Fibroblast of skin of left quadriceps (primary cell): ENCODE data around the gene SRSF3.
"Not testable (repeated sequence)": the region's sequence is repeated elsewhere in the genome, so short reads cannot be mapped to it uniquely, and the experiment has no call there.

Experiments used
- DNase-seq, 2 experiments: peaks; one replicate each; pipeline ENCODE4 v3.0.0-alpha.2; 2013; ENCODE audit warnings: low read depth in 2 of 2

The SRSF3 gene

GRCh38 chr6:36576578-36576977, 17.6 kb upstream of the SRSF3 start:
- DNase-seq: no peak

GRCh38 chr6:36577301-36577700, 16.9 kb upstream of the SRSF3 start:
- peak; percentile 72 to 77 for DNase-seq

- DNase-seq: no peak
These were observed 16.1 kb upstream of the SRSF3 start for GRCh38 chr6:36578030-36578429.

GRCh38 chr6:36578431-36578830, 15.7 kb upstream of the SRSF3 start:
- DNase-seq: no peak

- no peak for DNase-seq
These were observed 14.0 kb upstream of the SRSF3 start for GRCh38 chr6:36580184-36580526.

GRCh38 chr6:36581716-36582115, 12.4 kb upstream of the SRSF3 start:
- DNase-seq: no peak

- no peak for DNase-seq
These were observed 7.6 kb upstream of the SRSF3 start for GRCh38 chr6:36586606-36587005.

- not testable (repeated sequence) for DNase-seq
These were observed 5.1 kb upstream of the SRSF3 start for GRCh38 chr6:36589025-36589400.

GRCh38 chr6:36590237-36590636, 3.9 kb upstream of the SRSF3 start:
- peak; percentile 52 to 53 for DNase-seq

GRCh38 chr6:36592221-36592655, 1.9 kb upstream of the SRSF3 start:
- no peak for DNase-seq

- no peak for DNase-seq
These were observed 563 bp upstream of the SRSF3 start for GRCh38 chr6:36593569-36594028.

GRCh38 chr6:36594816-36595643, 868 bp downstream of the SRSF3 start:
- no peak for DNase-seq

GRCh38 chr6:36596356-36596755, 2.2 kb downstream of the SRSF3 start:
- DNase-seq: no peak

- DNase-seq: no peak
These were observed 3.6 kb downstream of the SRSF3 start for GRCh38 chr6:36597775-36598174.

- no peak for DNase-seq
These were observed 4.2 kb downstream of the SRSF3 start for GRCh38 chr6:36598326-36598725.

- no peak for DNase-seq
These were observed 4.7 kb downstream of the SRSF3 start for GRCh38 chr6:36598739-36599318.

GRCh38 chr6:36599791-36600209, 5.6 kb downstream of the SRSF3 start:
- no peak for DNase-seq

- DNase-seq: no peak
These were observed 6.5 kb downstream of the SRSF3 start for GRCh38 chr6:36600564-36601146.

- DNase-seq: not testable (repeated sequence)
These were observed 7.7 kb downstream of the SRSF3 start for GRCh38 chr6:36601818-36602217.

- DNase-seq: no peak
These were observed 9.3 kb downstream of the SRSF3 start for GRCh38 chr6:36603222-36604089.

- DNase-seq: no peak
These were observed 10.2 kb downstream of the SRSF3 start for GRCh38 chr6:36604090-36605060.
